HEK293 (cell line): Measurements from ENCODE around the gene TRAF5.

ENCODE experiments used
- CTCF ChIA-PET: fragments of 350-600 bp; formaldehyde crosslinking; extraction: SDS; loops from one replicate; lab custom pipeline; 2021; ENCODE audit warnings: antibody characterized with exemption; lab: Yijun Ruan, JAX
- POLR2A ChIA-PET: fragments of 300-600 bp; formaldehyde crosslinking; extraction: SDS; loops from one replicate; lab custom pipeline; 2020; ENCODE audit warnings: antibody characterized with exemption, inconsistent platforms; lab: Yijun Ruan, JAX
- H3K27ac ChIP-seq: fragments of 200-500 bp; sonication (Bioruptor generic); 2 replicates; pipeline ENCODE4 v1.5.1; 2014; ENCODE audit warnings: low read depth, low read length, control low read depth, inconsistent platforms; ENCODE audit errors: extremely low read depth
- H3K36me3 ChIP-seq, 2 experiments: fragments of 200-500 bp in 1 of 2; sonication (Bioruptor generic) in 1 of 2; 1 replicate in 1 of 2; 2 replicates in 1 of 2; pipeline ENCODE4 v1.5.1; 2014 to 2017; ENCODE audit warnings: inconsistent platforms in 2 of 2, low read length in 2 of 2; ENCODE audit not compliant: control insufficient read depth in 2 of 2, insufficient read depth in 1 of 2
- H3K4me1 ChIP-seq: fragments of 200-500 bp; sonication (Bioruptor generic); 2 replicates; pipeline ENCODE4 v1.5.1; 2014; ENCODE audit warnings: mild to moderate bottlenecking, low read length, inconsistent platforms; ENCODE audit not compliant: control insufficient read depth, insufficient read depth
- H3K4me3 ChIP-seq: 2 replicates; pipeline ENCODE4 v1.5.1; 2011; ENCODE audit warnings: low read depth, mild to moderate bottlenecking, control low read depth, low read length, moderate library complexity
- H3K9me3 ChIP-seq: fragments of 200-500 bp; sonication (Bioruptor generic); 2 replicates; pipeline ENCODE4 v1.5.1; 2014; ENCODE audit warnings: low read depth, low read length, inconsistent platforms; ENCODE audit not compliant: control insufficient read depth, insufficient read depth
- GFI1B ChIP-seq: fragments of 450-650 bp; formaldehyde crosslinking; IDR thresholded peaks from 2 replicates; pipeline ENCODE4 v1.5.1; 2016; ENCODE audit warnings: missing biosample characterization, missing genetic modification characterization
- OVOL3 ChIP-seq: fragments of 450-650 bp; formaldehyde crosslinking; IDR thresholded peaks from 2 replicates; pipeline ENCODE4 v1.5.1; 2016; ENCODE audit warnings: missing biosample characterization, missing genetic modification characterization
- PRDM1 ChIP-seq: fragments of 450-650 bp; formaldehyde crosslinking; IDR thresholded peaks from 2 replicates; pipeline ENCODE4; 2016; ENCODE audit warnings: missing biosample characterization, missing genetic modification characterization
- SALL2 ChIP-seq: fragments of 450-650 bp; formaldehyde crosslinking; IDR thresholded peaks from 2 replicates; pipeline ENCODE4 v1.5.0; 2017; ENCODE audit warnings: missing biosample characterization, mild to moderate bottlenecking, missing genetic modification characterization, borderline replicate concordance
- ZBTB20 ChIP-seq: fragments of 450-650 bp; formaldehyde crosslinking; IDR thresholded peaks from 2 replicates; pipeline ENCODE4 v1.5.1; 2016; ENCODE audit warnings: missing biosample characterization, missing genetic modification characterization
- ZBTB21 ChIP-seq: fragments of 450-650 bp; formaldehyde crosslinking; IDR thresholded peaks from 2 replicates; pipeline ENCODE4 v1.5.1; 2017; ENCODE audit warnings: missing biosample characterization, missing genetic modification characterization
- ZNF114 ChIP-seq: fragments of 450-650 bp; formaldehyde crosslinking; IDR thresholded peaks from 2 replicates; pipeline ENCODE4 v1.5.0; 2017; ENCODE audit warnings: missing biosample characterization, missing genetic modification characterization
- ZNF155 ChIP-seq: fragments of 450-650 bp; formaldehyde crosslinking; IDR thresholded peaks from 2 replicates; pipeline ENCODE4 v1.5.1; 2016; ENCODE audit warnings: missing biosample characterization, missing genetic modification characterization
- ZNF214 ChIP-seq: fragments of 450-650 bp; formaldehyde crosslinking; IDR thresholded peaks from 2 replicates; pipeline ENCODE4 v1.5.1; 2017; ENCODE audit warnings: missing biosample characterization, mild to moderate bottlenecking, missing genetic modification characterization, borderline replicate concordance
- ZNF239 ChIP-seq: fragments of 450-650 bp; formaldehyde crosslinking; IDR thresholded peaks from 2 replicates; pipeline ENCODE4 v1.5.1; 2016; ENCODE audit warnings: missing biosample characterization, missing genetic modification characterization
- ZNF311 ChIP-seq: fragments of 450-650 bp; formaldehyde crosslinking; IDR thresholded peaks from 2 replicates; pipeline ENCODE4 v1.5.1; 2017; ENCODE audit warnings: missing biosample characterization, missing genetic modification characterization, borderline replicate concordance
- ZNF391 ChIP-seq: fragments of 450-650 bp; formaldehyde crosslinking; IDR thresholded peaks from 2 replicates; pipeline ENCODE4 v1.5.1; 2016; ENCODE audit warnings: low read depth, missing biosample characterization, missing genetic modification characterization, borderline replicate concordance
- ZNF514 ChIP-seq: fragments of 450-650 bp; formaldehyde crosslinking; IDR thresholded peaks from 2 replicates; pipeline ENCODE4 v1.5.1; 2016; ENCODE audit warnings: missing biosample characterization, missing genetic modification characterization
- ZNF558 ChIP-seq: fragments of 450-650 bp; formaldehyde crosslinking; IDR thresholded peaks from 2 replicates; pipeline ENCODE4 v1.5.1; 2016; ENCODE audit warnings: missing biosample characterization, missing genetic modification characterization
- ZNF837 ChIP-seq: fragments of 450-650 bp; formaldehyde crosslinking; IDR thresholded peaks from 2 replicates; pipeline ENCODE4 v1.5.1; 2016; ENCODE audit warnings: missing biosample characterization, missing genetic modification characterization
- TF ChIP-seq, protein P1 (sequence below): fragments of 450-650 bp; formaldehyde crosslinking; IDR thresholded peaks from 2 replicates; pipeline ENCODE4 v1.5.0; 2017; ENCODE audit warnings: missing biosample characterization, missing genetic modification characterization, borderline replicate concordance
- TF ChIP-seq, protein P2 (sequence below): fragments of 450-650 bp; formaldehyde crosslinking; IDR thresholded peaks from 2 replicates; pipeline ENCODE4 v1.5.1; 2016; ENCODE audit warnings: missing biosample characterization, missing genetic modification characterization
- TF ChIP-seq, protein P3 (sequence below): fragments of 450-650 bp; IDR thresholded peaks from 2 replicates; pipeline ENCODE4 v1.5.1; 2018; ENCODE audit warnings: missing biosample characterization, missing genetic modification characterization
- TF ChIP-seq, protein P4 (sequence below): fragments of 450-650 bp; formaldehyde crosslinking; IDR thresholded peaks from 2 replicates; pipeline ENCODE4 v1.5.1; 2016; ENCODE audit warnings: missing biosample characterization, missing genetic modification characterization

Gene TRAF5

DNA sequence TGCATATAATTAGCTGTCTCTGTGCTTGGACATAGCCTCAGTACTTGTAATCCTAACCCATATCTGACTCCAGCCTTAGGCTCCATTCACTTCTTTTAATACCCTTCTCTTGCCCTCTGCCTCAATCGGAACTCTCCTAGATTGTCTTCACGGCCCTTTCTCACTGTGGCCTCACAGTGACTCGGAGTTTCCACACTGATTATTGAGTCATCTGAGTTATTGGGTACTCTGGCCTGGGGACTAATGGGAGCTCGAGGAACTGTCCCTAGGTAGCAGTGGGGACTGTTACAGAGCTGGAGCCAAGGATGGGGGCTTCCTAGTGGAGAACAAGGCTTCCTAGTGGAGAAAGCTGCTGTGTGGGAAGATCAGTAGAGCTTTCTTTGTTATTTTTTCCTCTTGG lies 17.0 kb downstream of the TRAF5 start:
- TF ChIP-seq, protein P1, sequence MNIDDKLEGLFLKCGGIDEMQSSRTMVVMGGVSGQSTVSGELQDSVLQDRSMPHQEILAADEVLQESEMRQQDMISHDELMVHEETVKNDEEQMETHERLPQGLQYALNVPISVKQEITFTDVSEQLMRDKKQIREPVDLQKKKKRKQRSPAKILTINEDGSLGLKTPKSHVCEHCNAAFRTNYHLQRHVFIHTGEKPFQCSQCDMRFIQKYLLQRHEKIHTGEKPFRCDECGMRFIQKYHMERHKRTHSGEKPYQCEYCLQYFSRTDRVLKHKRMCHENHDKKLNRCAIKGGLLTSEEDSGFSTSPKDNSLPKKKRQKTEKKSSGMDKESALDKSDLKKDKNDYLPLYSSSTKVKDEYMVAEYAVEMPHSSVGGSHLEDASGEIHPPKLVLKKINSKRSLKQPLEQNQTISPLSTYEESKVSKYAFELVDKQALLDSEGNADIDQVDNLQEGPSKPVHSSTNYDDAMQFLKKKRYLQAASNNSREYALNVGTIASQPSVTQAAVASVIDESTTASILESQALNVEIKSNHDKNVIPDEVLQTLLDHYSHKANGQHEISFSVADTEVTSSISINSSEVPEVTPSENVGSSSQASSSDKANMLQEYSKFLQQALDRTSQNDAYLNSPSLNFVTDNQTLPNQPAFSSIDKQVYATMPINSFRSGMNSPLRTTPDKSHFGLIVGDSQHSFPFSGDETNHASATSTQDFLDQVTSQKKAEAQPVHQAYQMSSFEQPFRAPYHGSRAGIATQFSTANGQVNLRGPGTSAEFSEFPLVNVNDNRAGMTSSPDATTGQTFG (tag by site-specific recombination), result no peak
- TF ChIP-seq SALL2 (no peak), PRDM1 (tag by site-specific recombination) (no peak), ZBTB20 (tag by site-specific recombination) (no peak), ZNF155 (no peak), OVOL3 (no peak), ZNF837 (tag by site-specific recombination) (no peak), ZNF558 (tag by site-specific recombination) (no peak), ZNF214 (tag by site-specific recombination) (no peak), ZNF391 (tag by site-specific recombination) (no peak), ZNF239 (tag by site-specific recombination) (no peak), ZBTB21 (no peak), ZNF114 (tag by site-specific recombination) (no peak), ZNF311 (tag by site-specific recombination) (no peak), GFI1B (no peak), ZNF514 (no peak)
- TF ChIP-seq, protein P2, sequence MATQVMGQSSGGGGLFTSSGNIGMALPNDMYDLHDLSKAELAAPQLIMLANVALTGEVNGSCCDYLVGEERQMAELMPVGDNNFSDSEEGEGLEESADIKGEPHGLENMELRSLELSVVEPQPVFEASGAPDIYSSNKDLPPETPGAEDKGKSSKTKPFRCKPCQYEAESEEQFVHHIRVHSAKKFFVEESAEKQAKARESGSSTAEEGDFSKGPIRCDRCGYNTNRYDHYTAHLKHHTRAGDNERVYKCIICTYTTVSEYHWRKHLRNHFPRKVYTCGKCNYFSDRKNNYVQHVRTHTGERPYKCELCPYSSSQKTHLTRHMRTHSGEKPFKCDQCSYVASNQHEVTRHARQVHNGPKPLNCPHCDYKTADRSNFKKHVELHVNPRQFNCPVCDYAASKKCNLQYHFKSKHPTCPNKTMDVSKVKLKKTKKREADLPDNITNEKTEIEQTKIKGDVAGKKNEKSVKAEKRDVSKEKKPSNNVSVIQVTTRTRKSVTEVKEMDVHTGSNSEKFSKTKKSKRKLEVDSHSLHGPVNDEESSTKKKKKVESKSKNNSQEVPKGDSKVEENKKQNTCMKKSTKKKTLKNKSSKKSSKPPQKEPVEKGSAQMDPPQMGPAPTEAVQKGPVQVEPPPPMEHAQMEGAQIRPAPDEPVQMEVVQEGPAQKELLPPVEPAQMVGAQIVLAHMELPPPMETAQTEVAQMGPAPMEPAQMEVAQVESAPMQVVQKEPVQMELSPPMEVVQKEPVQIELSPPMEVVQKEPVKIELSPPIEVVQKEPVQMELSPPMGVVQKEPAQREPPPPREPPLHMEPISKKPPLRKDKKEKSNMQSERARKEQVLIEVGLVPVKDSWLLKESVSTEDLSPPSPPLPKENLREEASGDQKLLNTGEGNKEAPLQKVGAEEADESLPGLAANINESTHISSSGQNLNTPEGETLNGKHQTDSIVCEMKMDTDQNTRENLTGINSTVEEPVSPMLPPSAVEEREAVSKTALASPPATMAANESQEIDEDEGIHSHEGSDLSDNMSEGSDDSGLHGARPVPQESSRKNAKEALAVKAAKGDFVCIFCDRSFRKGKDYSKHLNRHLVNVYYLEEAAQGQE (tag by site-specific recombination), result no peak
- TF ChIP-seq, protein P3, sequence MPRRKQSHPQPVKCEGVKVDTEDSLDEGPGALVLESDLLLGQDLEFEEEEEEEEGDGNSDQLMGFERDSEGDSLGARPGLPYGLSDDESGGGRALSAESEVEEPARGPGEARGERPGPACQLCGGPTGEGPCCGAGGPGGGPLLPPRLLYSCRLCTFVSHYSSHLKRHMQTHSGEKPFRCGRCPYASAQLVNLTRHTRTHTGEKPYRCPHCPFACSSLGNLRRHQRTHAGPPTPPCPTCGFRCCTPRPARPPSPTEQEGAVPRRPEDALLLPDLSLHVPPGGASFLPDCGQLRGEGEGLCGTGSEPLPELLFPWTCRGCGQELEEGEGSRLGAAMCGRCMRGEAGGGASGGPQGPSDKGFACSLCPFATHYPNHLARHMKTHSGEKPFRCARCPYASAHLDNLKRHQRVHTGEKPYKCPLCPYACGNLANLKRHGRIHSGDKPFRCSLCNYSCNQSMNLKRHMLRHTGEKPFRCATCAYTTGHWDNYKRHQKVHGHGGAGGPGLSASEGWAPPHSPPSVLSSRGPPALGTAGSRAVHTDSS, result no peak
- TF ChIP-seq, protein P4, sequence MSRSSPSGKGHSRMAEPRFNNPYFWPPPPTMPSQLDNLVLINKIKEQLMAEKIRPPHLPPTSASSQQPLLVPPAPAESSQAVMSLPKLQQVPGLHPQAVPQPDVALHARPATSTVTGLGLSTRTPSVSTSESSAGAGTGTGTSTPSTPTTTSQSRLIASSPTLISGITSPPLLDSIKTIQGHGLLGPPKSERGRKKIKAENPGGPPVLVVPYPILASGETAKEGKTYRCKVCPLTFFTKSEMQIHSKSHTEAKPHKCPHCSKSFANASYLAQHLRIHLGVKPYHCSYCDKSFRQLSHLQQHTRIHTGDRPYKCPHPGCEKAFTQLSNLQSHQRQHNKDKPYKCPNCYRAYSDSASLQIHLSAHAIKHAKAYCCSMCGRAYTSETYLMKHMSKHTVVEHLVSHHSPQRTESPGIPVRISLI (tag by site-specific recombination), result no peak
- Histone ChIP-seq H3K4me3 (no peak overlapping the region), H3K36me3 (no peaks in the 10 kb centered on the region), H3K27ac (no peak overlapping the region), H3K4me1 (no peaks in the 10 kb centered on the region), H3K9me3 (no peaks in the 10 kb centered on the region)
- POLR2A ChIA-PET, result no interaction called here
- CTCF ChIA-PET, result interaction anchor here (0.8 to 1.2 kb wide), 2 partner anchors 8 to 126 kb away, joined by 4 read pairs; no protein-coding TSS in a partner anchor
